Measurements from ENCODE around the gene UBE2R2.
"Not testable (repeated sequence)": the region's sequence is repeated elsewhere in the genome, so short reads cannot be mapped to it uniquely, and the experiment has no call there.

The UBE2R2 gene

GRCh38 chr9:33946779-33947535 is 130.0 kb downstream of the UBE2R2 start:
- Histone ChIP-seq H3K27ac (peak overlapping the region in 1 of 2 donors; percentile 64), H3K4me3 (no peak overlapping the region)
- no peak for DNase-seq (ENCODE audit: low spot score)
- TF ChIP-seq CTCF (IDR thresholded peaks at IDR 0.05), result no peak

DNA sequence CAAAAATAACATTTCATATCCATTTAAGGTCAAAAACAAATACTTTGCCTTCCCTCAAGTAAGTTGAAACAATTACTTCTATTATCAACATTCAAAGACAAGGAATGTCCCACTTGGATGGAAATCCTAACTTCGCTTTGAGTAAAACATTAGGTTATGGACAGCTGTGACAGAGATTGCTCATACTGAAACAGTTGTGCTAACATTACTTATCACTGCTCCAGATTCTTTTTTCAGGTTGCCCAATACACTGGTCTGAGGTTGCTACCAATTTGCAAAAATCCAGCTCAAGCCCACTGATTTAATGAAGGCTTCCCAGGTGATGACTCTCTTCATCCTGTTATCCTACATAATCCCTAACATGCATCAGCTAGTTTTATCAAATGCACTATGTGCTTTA is 133.4 kb downstream of the UBE2R2 start:
- no peak overlapping the region for H3K4me3 ChIP-seq
- no peak for TF ChIP-seq CTCF (IDR thresholded peaks at IDR 0.05)
- DNase-seq (ENCODE audit: low spot score), result no peak
- H3K27ac ChIP-seq, result no peak overlapping the region

DNA sequence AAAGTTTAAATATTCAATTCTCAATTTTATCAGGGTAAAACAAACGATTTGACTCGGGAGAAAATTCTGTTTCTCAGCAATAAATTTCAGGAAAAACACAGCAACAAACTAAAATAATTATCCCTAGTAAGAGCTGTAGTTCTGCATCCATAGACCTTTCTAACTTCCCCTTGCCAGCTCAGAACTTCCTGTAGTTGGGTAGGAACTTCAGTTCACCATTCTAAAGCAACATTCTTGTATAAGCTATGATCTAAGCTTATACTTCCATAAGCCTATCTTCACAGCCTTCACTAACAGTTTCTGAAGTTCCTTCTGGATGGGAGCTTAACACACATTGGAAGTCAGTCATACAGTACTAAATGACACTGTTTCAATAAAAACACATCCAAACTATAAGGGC is 135.1 kb downstream of the UBE2R2 start:
- TF ChIP-seq CTCF (IDR thresholded peaks at IDR 0.05), result no peak
- no peak for DNase-seq (ENCODE audit: low spot score)
- Histone ChIP-seq H3K27ac (no peak overlapping the region), H3K4me3 (no peak overlapping the region)

DNA sequence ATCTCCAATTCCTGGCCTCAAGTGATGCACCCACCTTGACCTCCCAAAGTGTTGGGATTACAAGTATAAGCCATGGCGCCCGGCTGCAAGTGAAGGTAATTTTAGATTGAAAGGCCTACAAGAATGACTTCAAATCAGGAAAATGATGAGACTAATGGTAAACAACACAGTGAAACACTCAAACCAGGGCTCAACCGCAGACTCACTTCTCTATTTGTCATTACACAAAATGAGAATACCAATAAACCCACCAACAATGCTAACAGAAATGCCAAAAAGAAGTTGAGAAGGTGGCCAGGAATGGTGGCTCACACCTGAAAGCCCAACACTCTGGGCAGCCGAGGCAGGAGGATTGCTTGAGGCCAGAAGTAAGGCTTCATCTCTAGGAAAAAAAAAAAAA is 139.6 kb downstream of the UBE2R2 start:
- TF ChIP-seq CTCF (IDR thresholded peaks at IDR 0.05), result no peak
- Histone ChIP-seq H3K4me3 (no peak overlapping the region), H3K27ac (no peak overlapping the region)
- no peak for DNase-seq (ENCODE audit: low spot score)

GRCh38 chr9:33959725-33960124 is 142.8 kb downstream of the UBE2R2 start:
- TF ChIP-seq CTCF (IDR thresholded peaks at IDR 0.05), result no peak
- H3K4me3 ChIP-seq, result no peak overlapping the region

DNA sequence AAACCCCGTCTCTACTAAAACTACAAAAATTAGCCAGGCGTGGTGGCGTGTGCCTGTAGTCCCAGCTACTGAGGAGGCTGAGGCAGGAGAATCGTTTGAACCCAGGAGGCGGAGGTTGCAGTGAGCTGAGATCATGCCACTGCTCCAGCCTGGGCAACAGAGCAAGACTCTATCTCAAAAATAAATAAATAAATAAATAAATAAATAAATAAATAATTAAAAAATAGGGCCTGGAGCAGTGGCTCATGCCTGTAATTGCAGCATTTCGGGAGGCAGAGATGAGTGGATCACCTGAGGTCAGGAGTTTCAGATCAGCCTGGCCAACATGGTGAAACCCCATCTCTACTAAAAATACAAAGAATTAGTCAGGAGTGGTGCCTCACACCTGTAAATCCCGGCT is 145.5 kb downstream of the UBE2R2 start:
- not testable (repeated sequence) for H3K27ac ChIP-seq; H3K4me3 ChIP-seq; DNase-seq (ENCODE audit: low spot score)

More at GRCh38 chr9:33959725-33960124, 142.8 kb downstream of the UBE2R2 start:
- DNase-seq (ENCODE audit: low spot score), result no peak
- no peak overlapping the region for H3K27ac ChIP-seq

- no peak for TF ChIP-seq CTCF (IDR thresholded peaks at IDR 0.05)
- no peak for DNase-seq (ENCODE audit: low spot score)
- no peak overlapping the region for H3K4me3 ChIP-seq
These were observed 147.3 kb downstream of the UBE2R2 start for GRCh38 chr9:33964086-33964768.

More at GRCh38 chr9:33964086-33964768, 147.3 kb downstream of the UBE2R2 start:
- H3K27ac ChIP-seq, result no peak overlapping the region

Measured in coronary artery (tissue), 2 donors.